Duodenal mucosa (tissue), 2 donors: ENCODE results near the gene ARRDC1.
A peak's percentile ranks its signal among the peaks of the same experiment; 100 is the strongest.

Source experiments
- H3K27ac ChIP-seq: one replicate; pipeline ENCODE4 v1.7.0; 2013; ENCODE audit warnings: low read depth, low read length
- H3K27me3 ChIP-seq, 2 donors: one replicate each; pipeline ENCODE4 v1.7.0; 2013; ENCODE audit warnings: low read length in 2 of 2, control low read depth in 1 of 2; ENCODE audit not compliant: insufficient read depth in 2 of 2, control insufficient read depth in 1 of 2
- H3K36me3 ChIP-seq, 2 donors: one replicate each; pipeline ENCODE4 v1.7.0; 2013; ENCODE audit warnings: low read length in 2 of 2, control low read depth in 1 of 2; ENCODE audit not compliant: insufficient read depth in 2 of 2, control insufficient read depth in 1 of 2
- H3K4me1 ChIP-seq, 2 donors: one replicate each; pipeline ENCODE4 v1.7.0; 2013; ENCODE audit warnings: low read length in 2 of 2, control low read depth in 1 of 2; ENCODE audit not compliant: insufficient read depth in 2 of 2, control insufficient read depth in 1 of 2
- H3K4me3 ChIP-seq, 2 donors: one replicate each; pipeline ENCODE4 v1.7.0; 2013; ENCODE audit warnings: low read length in 2 of 2, low read depth in 1 of 2
- H3K9ac ChIP-seq, 2 donors: one replicate each; pipeline ENCODE4 v1.7.0; 2013; ENCODE audit warnings: low read length in 2 of 2, low read depth in 1 of 2
- H3K9me3 ChIP-seq, 2 donors: one replicate each; pipeline ENCODE4 v1.7.0; 2013; ENCODE audit warnings: low read length in 2 of 2, control low read depth in 1 of 2; ENCODE audit not compliant: control insufficient read depth in 1 of 2

Gene ARRDC1

GRCh38 chr9:137598943-137599342, 6.5 kb upstream of the ARRDC1 start:
- no peak overlapping the region for H3K9ac ChIP-seq
- peaks cover 0 to 2% of the 10 kb centered on the region in 2 donors for H3K27me3 ChIP-seq
- H3K36me3 ChIP-seq: no peaks in the 10 kb centered on the region
- no peak overlapping the region for H3K27ac ChIP-seq
- H3K9me3 ChIP-seq: no peaks in the 10 kb centered on the region
- H3K4me3 ChIP-seq: no peak overlapping the region
- no peaks in the 10 kb centered on the region for H3K4me1 ChIP-seq

GRCh38 chr9:137602661-137603060, 2.8 kb upstream of the ARRDC1 start:
- no peak overlapping the region for H3K27ac ChIP-seq
- no peaks in the 10 kb centered on the region for H3K9me3 ChIP-seq
- no peak overlapping the region for H3K9ac ChIP-seq
- peaks cover 0 to 5% of the 10 kb centered on the region in 2 donors for H3K27me3 ChIP-seq
- no peaks in the 10 kb centered on the region for H3K36me3 ChIP-seq
- H3K4me1 ChIP-seq: peaks cover 14% of the 10 kb centered on the region in 2 donors
- H3K4me3 ChIP-seq: no peak overlapping the region

GRCh38 chr9:137603879-137604278, 1.6 kb upstream of the ARRDC1 start:
- peaks cover 0 to 5% of the 10 kb centered on the region in 2 donors for H3K27me3 ChIP-seq
- H3K4me3 ChIP-seq: no peak overlapping the region
- peaks cover 14 to 15% of the 10 kb centered on the region in 2 donors for H3K4me1 ChIP-seq
- no peak overlapping the region for H3K9ac ChIP-seq
- H3K27ac ChIP-seq: no peak overlapping the region
- H3K9me3 ChIP-seq: no peaks in the 10 kb centered on the region
- no peaks in the 10 kb centered on the region for H3K36me3 ChIP-seq

- H3K4me3 ChIP-seq: no peak overlapping the region
These were observed 970 bp upstream of the ARRDC1 start for GRCh38 chr9:137604345-137605086.

GRCh38 chr9:137606005-137606621, 627 bp downstream of the ARRDC1 start:
- peak overlapping the region; percentile 79 to 88 for H3K9ac ChIP-seq
- peaks cover 15 to 18% of the 10 kb centered on the region in 2 donors for H3K4me1 ChIP-seq
- H3K36me3 ChIP-seq: no peaks in the 10 kb centered on the region
- H3K27me3 ChIP-seq: peaks cover 0 to 5% of the 10 kb centered on the region in 2 donors
- H3K4me3 ChIP-seq: peak overlapping the region; percentile 79 to 89
- H3K9me3 ChIP-seq: no peaks in the 10 kb centered on the region
- peak overlapping the region; percentile 83 for H3K27ac ChIP-seq

More at GRCh38 chr9:137604345-137605086, 970 bp upstream of the ARRDC1 start:
- H3K9ac ChIP-seq: no peak overlapping the region
- H3K27ac ChIP-seq: no peak overlapping the region
- peaks cover 0 to 5% of the 10 kb centered on the region in 2 donors for H3K27me3 ChIP-seq
- no peaks in the 10 kb centered on the region for H3K36me3 ChIP-seq
- no peaks in the 10 kb centered on the region for H3K9me3 ChIP-seq
- H3K4me1 ChIP-seq: peaks cover 14 to 15% of the 10 kb centered on the region in 2 donors

GRCh38 chr9:137606734-137607138, 1.2 kb downstream of the ARRDC1 start:
- peaks cover 21 to 24% of the 10 kb centered on the region in 2 donors for H3K4me1 ChIP-seq
- peak overlapping the region; percentile 83 for H3K27ac ChIP-seq
- peaks cover 0 to 5% of the 10 kb centered on the region in 2 donors for H3K27me3 ChIP-seq
- H3K9ac ChIP-seq: peak overlapping the region; percentile 79 to 88
- H3K4me3 ChIP-seq: peak overlapping the region; percentile 79 to 89
- H3K36me3 ChIP-seq: no peaks in the 10 kb centered on the region
- H3K9me3 ChIP-seq: no peaks in the 10 kb centered on the region

- H3K27ac ChIP-seq: no peak overlapping the region
- peak overlapping the region; percentile 79 to 88 for H3K9ac ChIP-seq
These were observed 1.8 kb downstream of the ARRDC1 start for GRCh38 chr9:137607141-137607857.

GRCh38 chr9:137610944-137611343, 5.5 kb downstream of the ARRDC1 start:
- Histone ChIP-seq H3K36me3 (peaks cover 3 to 27% of the 10 kb centered on the region in 2 donors), H3K4me1 (peaks cover 39% of the 10 kb centered on the region in 2 donors), H3K9ac (peak overlapping the region in 1 of 2 donors; percentile 53), H3K9me3 (no peaks in the 10 kb centered on the region), H3K27me3 (no peaks in the 10 kb centered on the region), H3K4me3 (no peak overlapping the region), H3K27ac (no peak overlapping the region)

More at GRCh38 chr9:137607141-137607857, 1.8 kb downstream of the ARRDC1 start:
- Histone ChIP-seq H3K36me3 (no peaks in the 10 kb centered on the region), H3K9me3 (no peaks in the 10 kb centered on the region), H3K4me3 (peak overlapping the region; percentile 79 to 89), H3K4me1 (peaks cover 26 to 30% of the 10 kb centered on the region in 2 donors), H3K27me3 (peaks cover 0 to 5% of the 10 kb centered on the region in 2 donors)

- Histone ChIP-seq H3K9ac (peak overlapping the region; percentile 30 to 53), H3K36me3 (peaks cover 8 to 34% of the 10 kb centered on the region in 2 donors), H3K4me1 (peaks cover 32 to 36% of the 10 kb centered on the region in 2 donors), H3K9me3 (no peaks in the 10 kb centered on the region), H3K27me3 (no peaks in the 10 kb centered on the region), H3K4me3 (peak overlapping the region; percentile 21 to 33), H3K27ac (peak overlapping the region; percentile 94)
These were observed 6.4 kb downstream of the ARRDC1 start for GRCh38 chr9:137611623-137612609.
